Panc1 (cell line): Measurements from ENCODE around the gene LRBA. TPM values are rescaled to one million over a fixed set of nuclear protein-coding genes. Genes with fewer than 3 reads are reported as not detected.

Experiments
- ATAC-seq: fragments of 200-7000 bp; cut with Tn5 transposase; 2 replicates; pipeline ENCODE4 v1.9.1; 2020; ENCODE audit warnings: mild to moderate bottlenecking, moderate library complexity
- BruUV-seq: library from RNA; stranded (reverse); fragments of 400-500 nt; replicated peaks from 2 replicates; lab custom pipeline; 2021; lab: Mats Ljungman, UMichigan
- CTCF ChIA-PET: fragments of 300-600 bp; sonication (Branson Sonifier 250); formaldehyde crosslinking; loops from one replicate; lab custom pipeline; 2022; ENCODE audit warnings: antibody characterized with exemption; lab: Charles Lee
- POLR2A ChIA-PET: fragments of 300-600 bp; sonication (Branson Sonifier 250); formaldehyde crosslinking; loops from one replicate; lab custom pipeline; 2022; ENCODE audit warnings: antibody characterized with exemption; lab: Charles Lee
- DNase-seq: peaks from one replicate; pipeline ENCODE4 v3.0.0-alpha.2; 2010; ENCODE audit warnings: low read depth, low spot score
- H3K27ac ChIP-seq: 2 replicates; pipeline ENCODE4 v1.5.1; 2011; ENCODE audit warnings: mild to moderate bottlenecking, low read length, inconsistent platforms
- H3K27me3 ChIP-seq: fragments of 200-500 bp; sonication (Bioruptor generic); 2 replicates; pipeline ENCODE4 v1.6.0; 2014; ENCODE audit warnings: low read length, inconsistent platforms; ENCODE audit not compliant: control insufficient read depth, insufficient read depth
- H3K36me3 ChIP-seq: fragments of 200-500 bp; sonication (Bioruptor generic); 2 replicates; pipeline ENCODE4 v1.5.1; 2014; ENCODE audit warnings: inconsistent platforms, mild to moderate bottlenecking, low read length, moderate library complexity; ENCODE audit not compliant: control insufficient read depth, insufficient read depth
- H3K4me1 ChIP-seq: 2 replicates; pipeline ENCODE4 v1.5.1; 2011; ENCODE audit warnings: inconsistent platforms, mild to moderate bottlenecking, low read length, moderate library complexity; ENCODE audit not compliant: control insufficient read depth, insufficient read depth
- H3K4me3 ChIP-seq, 2 experiments: 2 replicates each; pipeline ENCODE4 v1.5.1; 2011 to 2012; ENCODE audit warnings: low read depth in 2 of 2, low read length in 2 of 2, mild to moderate bottlenecking in 2 of 2, inconsistent platforms in 1 of 2, moderate library complexity in 1 of 2
- H3K9me3 ChIP-seq: fragments of 200-500 bp; sonication (Bioruptor generic); 2 replicates; pipeline ENCODE4 v1.5.1; 2014; ENCODE audit warnings: low read depth, mild to moderate bottlenecking, inconsistent platforms, low read length, moderate library complexity; ENCODE audit not compliant: control insufficient read depth, insufficient read depth
- POLR2AphosphoS5 ChIP-seq: IDR thresholded peaks from 2 replicates; pipeline ENCODE4 v1.6.1; 2012; ENCODE audit warnings: mild to moderate bottlenecking, low read depth, low read length, moderate library complexity
- SIN3A ChIP-seq: IDR thresholded peaks from 2 replicates; pipeline ENCODE4 v1.6.1; 2012; ENCODE audit warnings: low read depth, mild to moderate bottlenecking, low read length, moderate library complexity, borderline replicate concordance; ENCODE audit not compliant: insufficient read depth
- TCF7L2 ChIP-seq: IDR thresholded peaks from 2 replicates; pipeline ENCODE4 v1.6.1; 2011; ENCODE audit warnings: mild to moderate bottlenecking, low read depth, low read length, inconsistent platforms
- in situ Hi-C: cut with HindIII; loops from 2 replicates; pipeline ENCODE4 v1.10.0; 2016; ENCODE audit warnings: low sequenced_read_pairs, low pct_unique_long_range_greater_than_20kb
- intact Hi-C: fragments of 100-400 bp; cut with micrococcal nuclease; formaldehyde crosslinking; loops from one replicate; pipeline ENCODE4 v1.10.0; 2022; ENCODE audit not compliant: unreplicated experiment
- total RNA-seq: library from RNA; stranded (reverse); gene quantifications from one replicate; pipeline ENCODE4 v1.2.1, GENCODE V29; 2021; ENCODE audit not compliant: unreplicated experiment
- TF ChIP-seq, protein P1 (sequence below): fragments of 450-650 bp; IDR thresholded peaks from 2 replicates; pipeline ENCODE4 v1.5.1; 2017; ENCODE audit warnings: mild to moderate bottlenecking
- TF ChIP-seq, protein P2 (sequence below), 2 experiments: IDR thresholded peaks; 2 replicates each; pipeline ENCODE4 v1.6.1; 2011 to 2012; ENCODE audit warnings: low read depth in 2 of 2, control low read depth in 1 of 2, low read length in 1 of 2, mild to moderate bottlenecking in 1 of 2, moderate library complexity in 1 of 2; ENCODE audit not compliant: insufficient read depth in 1 of 2

The LRBA gene
- total RNA-seq, 1 experiment from 2014 or later = 26.4 TPM

DNA sequence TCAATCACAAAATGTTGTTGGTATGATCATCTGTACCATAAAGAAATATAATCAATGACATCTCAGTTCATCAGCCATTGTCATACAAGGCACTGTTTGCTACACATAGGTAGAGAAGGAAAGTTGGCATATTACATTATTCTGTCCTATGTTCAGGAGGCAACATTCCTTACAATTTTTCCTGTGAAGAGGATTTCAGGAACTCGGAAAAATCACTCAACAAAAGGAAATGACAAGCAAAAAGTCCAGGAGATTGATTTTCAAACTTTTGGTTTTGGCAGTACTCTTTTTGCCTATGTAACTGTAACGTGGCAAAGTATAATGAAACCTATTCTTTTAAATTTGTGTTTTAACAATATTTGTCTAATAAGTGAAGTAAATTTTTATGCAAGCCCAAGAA, 301.8 kb downstream of the LRBA start:
- CTCF ChIA-PET = no interaction called here
- intact Hi-C loops (no loop called here), in situ Hi-C loops (no loop called here)
- Histone ChIP-seq H3K4me1 (no peaks in the 10 kb centered on the region), H3K27ac (no peak overlapping the region), H3K4me3 (no peak overlapping the region), H3K9me3 (no peaks in the 10 kb centered on the region), H3K27me3 (no peaks in the 10 kb centered on the region), H3K36me3 (no peaks in the 10 kb centered on the region)
- ATAC-seq (no peak), DNase-seq (no peak)
- BruUV-seq = no TSS peak
- TF ChIP-seq TCF7L2 = no peak
- TF ChIP-seq POLR2AphosphoS5 = no peak
- TF ChIP-seq, protein P1, sequence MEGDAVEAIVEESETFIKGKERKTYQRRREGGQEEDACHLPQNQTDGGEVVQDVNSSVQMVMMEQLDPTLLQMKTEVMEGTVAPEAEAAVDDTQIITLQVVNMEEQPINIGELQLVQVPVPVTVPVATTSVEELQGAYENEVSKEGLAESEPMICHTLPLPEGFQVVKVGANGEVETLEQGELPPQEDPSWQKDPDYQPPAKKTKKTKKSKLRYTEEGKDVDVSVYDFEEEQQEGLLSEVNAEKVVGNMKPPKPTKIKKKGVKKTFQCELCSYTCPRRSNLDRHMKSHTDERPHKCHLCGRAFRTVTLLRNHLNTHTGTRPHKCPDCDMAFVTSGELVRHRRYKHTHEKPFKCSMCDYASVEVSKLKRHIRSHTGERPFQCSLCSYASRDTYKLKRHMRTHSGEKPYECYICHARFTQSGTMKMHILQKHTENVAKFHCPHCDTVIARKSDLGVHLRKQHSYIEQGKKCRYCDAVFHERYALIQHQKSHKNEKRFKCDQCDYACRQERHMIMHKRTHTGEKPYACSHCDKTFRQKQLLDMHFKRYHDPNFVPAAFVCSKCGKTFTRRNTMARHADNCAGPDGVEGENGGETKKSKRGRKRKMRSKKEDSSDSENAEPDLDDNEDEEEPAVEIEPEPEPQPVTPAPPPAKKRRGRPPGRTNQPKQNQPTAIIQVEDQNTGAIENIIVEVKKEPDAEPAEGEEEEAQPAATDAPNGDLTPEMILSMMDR = no peak
- TF ChIP-seq, protein P2, sequence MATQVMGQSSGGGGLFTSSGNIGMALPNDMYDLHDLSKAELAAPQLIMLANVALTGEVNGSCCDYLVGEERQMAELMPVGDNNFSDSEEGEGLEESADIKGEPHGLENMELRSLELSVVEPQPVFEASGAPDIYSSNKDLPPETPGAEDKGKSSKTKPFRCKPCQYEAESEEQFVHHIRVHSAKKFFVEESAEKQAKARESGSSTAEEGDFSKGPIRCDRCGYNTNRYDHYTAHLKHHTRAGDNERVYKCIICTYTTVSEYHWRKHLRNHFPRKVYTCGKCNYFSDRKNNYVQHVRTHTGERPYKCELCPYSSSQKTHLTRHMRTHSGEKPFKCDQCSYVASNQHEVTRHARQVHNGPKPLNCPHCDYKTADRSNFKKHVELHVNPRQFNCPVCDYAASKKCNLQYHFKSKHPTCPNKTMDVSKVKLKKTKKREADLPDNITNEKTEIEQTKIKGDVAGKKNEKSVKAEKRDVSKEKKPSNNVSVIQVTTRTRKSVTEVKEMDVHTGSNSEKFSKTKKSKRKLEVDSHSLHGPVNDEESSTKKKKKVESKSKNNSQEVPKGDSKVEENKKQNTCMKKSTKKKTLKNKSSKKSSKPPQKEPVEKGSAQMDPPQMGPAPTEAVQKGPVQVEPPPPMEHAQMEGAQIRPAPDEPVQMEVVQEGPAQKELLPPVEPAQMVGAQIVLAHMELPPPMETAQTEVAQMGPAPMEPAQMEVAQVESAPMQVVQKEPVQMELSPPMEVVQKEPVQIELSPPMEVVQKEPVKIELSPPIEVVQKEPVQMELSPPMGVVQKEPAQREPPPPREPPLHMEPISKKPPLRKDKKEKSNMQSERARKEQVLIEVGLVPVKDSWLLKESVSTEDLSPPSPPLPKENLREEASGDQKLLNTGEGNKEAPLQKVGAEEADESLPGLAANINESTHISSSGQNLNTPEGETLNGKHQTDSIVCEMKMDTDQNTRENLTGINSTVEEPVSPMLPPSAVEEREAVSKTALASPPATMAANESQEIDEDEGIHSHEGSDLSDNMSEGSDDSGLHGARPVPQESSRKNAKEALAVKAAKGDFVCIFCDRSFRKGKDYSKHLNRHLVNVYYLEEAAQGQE (IDR thresholded peaks at IDR 0.05; ENCODE audit: insufficient read depth in 1 of 2, low read depth in 2 of 2, low read length in 1 of 2) = no peak
- TF ChIP-seq SIN3A = no peak
- POLR2A ChIA-PET = no interaction called here

DNA sequence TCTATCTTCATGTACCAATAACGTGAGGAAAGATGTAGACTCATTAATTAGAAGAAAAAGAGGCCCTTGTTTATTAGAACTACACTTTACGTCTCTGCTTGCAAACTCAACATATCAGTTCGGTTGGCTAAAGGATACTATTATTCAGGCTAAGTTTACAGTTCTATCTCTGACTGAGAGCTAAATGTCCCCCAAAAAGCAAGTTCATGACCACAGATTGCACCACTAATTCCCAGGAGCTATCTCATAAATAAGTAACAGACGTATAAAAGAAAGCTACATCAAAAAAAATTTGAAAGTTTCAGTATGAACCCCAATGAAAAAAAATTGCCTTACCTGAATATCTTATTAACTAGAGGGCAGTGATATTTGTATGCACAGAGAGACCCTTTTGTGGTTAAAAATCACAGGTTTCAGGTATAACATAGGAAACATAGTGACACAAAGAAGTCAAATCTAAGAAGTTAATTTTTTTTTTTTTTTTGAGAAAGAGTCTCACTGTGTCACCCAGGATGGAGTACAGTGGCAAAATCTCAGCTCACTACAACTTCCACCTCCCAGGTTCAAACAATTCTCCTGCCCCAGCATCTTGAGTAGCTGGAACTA, 304.2 kb downstream of the LRBA start:
- CTCF ChIA-PET = no interaction called here

More for the DNA sequence above, 304.2 kb downstream of the LRBA start:
- TF ChIP-seq TCF7L2 = no peak
- no peak for TF ChIP-seq SIN3A
- TF ChIP-seq, protein P1 = no peak
- TF ChIP-seq, protein P2 (IDR thresholded peaks at IDR 0.05; ENCODE audit: insufficient read depth in 1 of 2, low read depth in 2 of 2, low read length in 1 of 2) = no peak
- TF ChIP-seq POLR2AphosphoS5 = no peak
- Histone ChIP-seq H3K27me3 (no peaks in the 10 kb centered on the region), H3K4me3 (no peak overlapping the region), H3K4me1 (no peaks in the 10 kb centered on the region), H3K36me3 (no peaks in the 10 kb centered on the region), H3K27ac (no peak overlapping the region), H3K9me3 (no peaks in the 10 kb centered on the region)
- in situ Hi-C loops = no loop called here
- intact Hi-C loops = no loop called here
- no peak for DNase-seq
- POLR2A ChIA-PET = no interaction called here
- no peak for ATAC-seq
- BruUV-seq = no TSS peak
